Stimulated activated naive CD8-positive, alpha-beta T cell treated with anti-CD3 and anti-CD28 coated beads, Interleukin-15, amount 100 ng/mL, for 72 hours (primary cell): ENCODE measurements around the gene YBEY.

Experiments
- ATAC-seq: fragments of 150-1000 bp; cut with Tn5 transposase; 2 replicates; pipeline ENCODE4 v1.10.0; 2021; ENCODE audit warnings: mild to moderate bottlenecking, moderate library complexity
- DNase-seq, 2 donors: peaks; one replicate each; pipeline ENCODE4 v3.0.0; 2021 to 2022
- H3K27ac Mint-ChIP-seq, 2 donors: one replicate each; pipeline ENCODE4 v1.8.0; 2022; ENCODE audit warnings: mild to moderate bottlenecking in 2 of 2, mixed read lengths in 2 of 2, moderate library complexity in 2 of 2
- H3K27me3 Mint-ChIP-seq: one replicate; pipeline ENCODE4 v1.8.0; 2022; ENCODE audit warnings: mixed read lengths
- H3K4me1 Mint-ChIP-seq: one replicate; pipeline ENCODE4 v1.8.0; 2022; ENCODE audit warnings: mild to moderate bottlenecking, mixed read lengths
- H3K4me3 Mint-ChIP-seq, 2 donors: one replicate each; pipeline ENCODE4 v1.8.0; 2022; ENCODE audit warnings: mild to moderate bottlenecking in 2 of 2, mixed read lengths in 2 of 2, moderate library complexity in 1 of 2
- H3K9me3 Mint-ChIP-seq, 2 donors: one replicate each; pipeline ENCODE4 v1.8.0; 2022; ENCODE audit warnings: mixed read lengths in 2 of 2

The YBEY gene

DNA sequence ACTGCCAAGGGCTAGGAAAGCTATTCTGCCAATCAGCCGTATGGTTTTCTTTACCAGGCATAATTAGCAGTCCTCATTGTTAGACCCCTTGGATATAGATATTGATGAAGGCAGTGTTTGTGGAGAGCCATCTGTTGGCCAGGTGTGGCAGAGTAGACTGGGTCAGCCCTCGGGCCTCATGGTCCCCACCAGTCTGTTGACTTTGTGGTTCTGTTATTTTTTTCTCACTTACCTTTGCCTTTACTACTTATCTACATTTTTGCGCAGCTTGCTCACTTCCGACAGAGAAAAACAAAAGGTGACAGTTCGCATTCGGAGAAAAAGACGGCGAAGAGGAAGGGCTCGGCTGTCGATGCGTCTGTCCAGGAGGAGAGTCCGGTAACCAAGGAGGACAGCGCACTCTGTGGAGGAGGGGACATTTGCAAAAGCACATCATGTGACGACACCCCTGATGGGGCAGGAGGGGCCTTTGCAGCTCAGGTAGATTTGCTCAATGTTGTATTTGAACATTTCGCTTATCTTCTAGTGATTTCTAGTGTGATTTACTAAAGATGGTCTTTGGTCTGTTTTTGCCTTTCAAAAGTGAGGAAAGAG lies 40.1 kb downstream of the YBEY start:
- DNase-seq: no peak
- H3K9me3 Mint-ChIP-seq: no peaks in the 10 kb centered on the region
- H3K4me3 Mint-ChIP-seq: no peak overlapping the region
- H3K4me1 Mint-ChIP-seq: peaks cover 42% of the 10 kb centered on the region
- no peak for ATAC-seq
- H3K27ac Mint-ChIP-seq: no peak overlapping the region
- H3K27me3 Mint-ChIP-seq: no peaks in the 10 kb centered on the region

DNA sequence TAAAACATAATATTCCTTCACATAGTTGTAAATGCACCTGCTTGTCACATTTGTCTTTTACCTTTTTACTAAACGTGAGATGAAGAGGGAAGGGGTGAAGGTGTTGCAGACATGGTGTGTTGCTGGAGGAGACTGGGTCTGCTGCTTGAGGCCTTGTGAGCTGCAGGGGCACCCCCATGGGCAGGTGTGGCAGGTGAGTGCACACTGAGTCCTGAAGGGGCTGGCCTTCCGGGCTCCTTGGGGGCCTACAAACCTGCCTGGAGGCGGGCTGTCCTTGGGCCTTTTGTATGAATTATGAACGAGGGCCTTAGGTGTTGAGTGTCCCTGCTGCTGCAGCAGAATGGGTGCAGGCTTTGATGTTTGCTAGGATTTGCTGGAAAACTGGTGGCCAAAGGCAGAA lies 41.6 kb downstream of the YBEY start:
- Mint-ChIP-seq H3K9me3 (no peaks in the 10 kb centered on the region), H3K4me1 (peaks cover 27% of the 10 kb centered on the region), H3K4me3 (no peak overlapping the region), H3K27me3 (no peaks in the 10 kb centered on the region), H3K27ac (no peak overlapping the region)
- DNase-seq: no peak
- no peak for ATAC-seq

DNA sequence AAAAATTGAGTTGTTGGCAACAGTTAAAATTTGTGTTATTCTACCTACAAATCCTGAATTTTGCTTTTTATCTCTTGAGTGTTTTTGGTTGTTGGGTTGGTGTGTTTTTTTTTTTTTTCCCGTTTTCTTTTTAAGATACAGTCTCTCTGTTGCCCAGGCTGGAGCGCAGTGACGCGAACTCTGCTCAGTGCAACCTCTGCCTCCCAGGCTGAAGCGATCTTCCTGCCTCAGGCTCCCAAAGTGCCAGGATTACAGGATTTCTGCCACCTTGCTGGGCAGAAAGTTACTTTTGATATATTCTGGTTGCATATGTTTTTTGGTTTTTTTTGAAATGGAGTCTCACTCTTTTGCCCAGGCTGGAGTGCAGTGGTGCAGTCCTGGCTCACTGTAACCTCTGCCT lies 42.0 kb downstream of the YBEY start:
- peaks cover 22% of the 10 kb centered on the region for H3K4me1 Mint-ChIP-seq
- ATAC-seq: no peak
- peak overlapping the region in 1 of 2 donors; percentile 77 for H3K27ac Mint-ChIP-seq

DNA sequence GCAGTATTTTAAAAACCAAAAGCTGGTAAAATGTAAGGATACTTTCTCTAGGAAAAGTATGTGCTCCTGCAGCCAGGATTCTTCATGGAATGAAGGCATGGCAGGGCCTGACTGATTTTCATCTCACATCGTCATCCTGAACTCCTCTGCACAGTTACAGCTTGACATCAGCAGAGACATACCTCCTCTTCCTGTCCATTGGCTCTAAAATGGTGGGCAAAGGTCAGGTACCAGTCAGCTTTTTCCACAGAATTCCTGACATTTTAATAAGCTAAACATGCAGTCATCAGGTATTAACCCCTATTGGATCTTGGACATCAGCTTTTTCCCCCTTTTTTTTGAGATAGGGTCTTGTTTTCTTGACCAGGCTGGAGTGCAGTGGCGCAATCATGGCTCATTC lies 43.7 kb downstream of the YBEY start:
- no peak for ATAC-seq
- DNase-seq: no peak
- no peak overlapping the region for H3K4me3 Mint-ChIP-seq
- H3K4me1 Mint-ChIP-seq: peaks cover 22% of the 10 kb centered on the region
- H3K27ac Mint-ChIP-seq: no peak overlapping the region
- H3K9me3 Mint-ChIP-seq: no peaks in the 10 kb centered on the region
- no peaks in the 10 kb centered on the region for H3K27me3 Mint-ChIP-seq

More for the DNA sequence above, 42.0 kb downstream of the YBEY start:
- no peak for DNase-seq
- H3K9me3 Mint-ChIP-seq: no peaks in the 10 kb centered on the region
- no peak overlapping the region for H3K4me3 Mint-ChIP-seq
- H3K27me3 Mint-ChIP-seq: no peaks in the 10 kb centered on the region

DNA sequence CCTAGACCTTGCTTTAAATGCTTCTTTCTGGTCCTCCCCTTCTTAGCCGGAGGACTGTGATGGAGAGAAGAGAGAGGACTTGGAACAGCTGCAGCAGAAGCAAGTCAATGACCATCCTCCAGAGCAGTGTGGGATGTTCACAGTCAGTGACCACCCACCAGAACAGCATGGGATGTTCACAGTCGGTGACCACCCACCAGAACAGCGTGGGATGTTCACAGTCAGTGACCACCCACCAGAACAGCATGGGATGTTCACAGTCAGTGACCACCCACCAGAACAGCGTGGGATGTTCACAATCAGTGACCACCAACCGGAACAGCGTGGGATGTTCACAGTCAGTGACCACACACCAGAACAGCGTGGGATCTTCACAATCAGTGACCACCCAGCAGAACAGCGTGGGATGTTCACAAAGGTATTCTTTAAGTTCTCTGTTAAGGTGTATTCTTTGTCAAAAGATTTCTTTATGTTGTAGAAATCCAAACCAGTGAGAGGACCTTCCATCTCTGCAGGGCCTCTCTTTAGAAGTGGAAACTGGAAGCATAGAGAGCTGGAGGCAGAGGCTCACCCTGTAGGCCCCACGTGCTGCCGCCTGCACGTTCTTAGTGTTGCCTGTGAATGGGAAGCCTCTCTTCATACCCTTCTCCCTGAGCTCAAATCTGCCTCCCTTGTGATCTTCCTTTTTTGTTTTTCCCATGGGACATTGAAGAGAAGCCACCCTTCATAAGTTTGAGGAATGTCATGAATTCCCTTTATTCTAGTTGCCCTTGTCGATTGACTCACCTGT lies 48.4 kb downstream of the YBEY start:
- ATAC-seq: no peak
- Mint-ChIP-seq H3K9me3 (no peaks in the 10 kb centered on the region), H3K27me3 (no peaks in the 10 kb centered on the region), H3K4me1 (no peaks in the 10 kb centered on the region), H3K27ac (no peak overlapping the region), H3K4me3 (no peak overlapping the region)
- DNase-seq: no peak

DNA sequence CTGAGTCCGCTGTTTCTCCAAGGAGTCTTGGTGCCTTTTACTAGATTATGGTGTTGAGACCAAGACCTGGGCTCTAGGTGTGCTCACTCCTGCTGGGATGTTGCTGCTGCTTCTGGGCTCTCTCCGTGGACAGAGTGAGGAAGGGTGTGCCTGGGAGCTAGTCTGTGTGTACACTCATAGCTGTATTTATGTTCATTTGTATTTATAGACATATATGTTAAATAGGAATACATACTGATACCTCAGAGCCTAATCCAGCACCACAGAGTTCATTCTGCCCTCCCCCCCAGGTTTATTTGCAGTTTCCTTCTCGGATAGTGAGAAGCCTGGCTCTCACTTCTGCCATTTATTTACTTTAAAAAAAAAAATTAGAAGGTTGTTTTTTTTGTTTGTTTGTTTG lies 50.5 kb downstream of the YBEY start:
- no peaks in the 10 kb centered on the region for H3K27me3 Mint-ChIP-seq
- no peaks in the 10 kb centered on the region for H3K4me1 Mint-ChIP-seq
- ATAC-seq (no peak), DNase-seq (no peak)
- H3K9me3 Mint-ChIP-seq: no peaks in the 10 kb centered on the region
- no peak overlapping the region for H3K27ac Mint-ChIP-seq
- H3K4me3 Mint-ChIP-seq: no peak overlapping the region

DNA sequence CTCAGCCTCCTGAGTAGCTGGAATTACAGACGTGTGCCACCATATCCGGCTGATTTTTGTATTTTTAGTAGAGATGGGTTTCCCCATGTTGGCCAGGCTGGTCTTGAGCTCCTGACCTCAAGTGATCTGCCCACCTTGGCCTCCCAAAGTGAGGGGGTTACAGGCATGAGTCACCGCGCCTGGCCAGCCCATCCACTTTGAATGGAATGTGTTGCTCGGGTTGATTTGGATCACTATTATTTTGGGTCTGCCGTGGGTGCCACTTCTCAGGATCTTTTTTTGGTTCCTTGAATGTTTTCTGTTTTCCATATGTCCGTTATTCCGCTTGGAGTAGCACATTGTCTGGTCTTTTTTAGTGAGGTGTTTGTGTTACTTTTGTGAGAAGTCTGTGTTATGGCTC lies 54.9 kb downstream of the YBEY start:
- Mint-ChIP-seq H3K4me1 (peaks cover 15% of the 10 kb centered on the region), H3K27me3 (no peaks in the 10 kb centered on the region), H3K27ac (peak overlapping the region in 1 of 2 donors; percentile 59), H3K9me3 (no peaks in the 10 kb centered on the region), H3K4me3 (no peak overlapping the region)
- DNase-seq: no peak
- ATAC-seq: no peak

DNA sequence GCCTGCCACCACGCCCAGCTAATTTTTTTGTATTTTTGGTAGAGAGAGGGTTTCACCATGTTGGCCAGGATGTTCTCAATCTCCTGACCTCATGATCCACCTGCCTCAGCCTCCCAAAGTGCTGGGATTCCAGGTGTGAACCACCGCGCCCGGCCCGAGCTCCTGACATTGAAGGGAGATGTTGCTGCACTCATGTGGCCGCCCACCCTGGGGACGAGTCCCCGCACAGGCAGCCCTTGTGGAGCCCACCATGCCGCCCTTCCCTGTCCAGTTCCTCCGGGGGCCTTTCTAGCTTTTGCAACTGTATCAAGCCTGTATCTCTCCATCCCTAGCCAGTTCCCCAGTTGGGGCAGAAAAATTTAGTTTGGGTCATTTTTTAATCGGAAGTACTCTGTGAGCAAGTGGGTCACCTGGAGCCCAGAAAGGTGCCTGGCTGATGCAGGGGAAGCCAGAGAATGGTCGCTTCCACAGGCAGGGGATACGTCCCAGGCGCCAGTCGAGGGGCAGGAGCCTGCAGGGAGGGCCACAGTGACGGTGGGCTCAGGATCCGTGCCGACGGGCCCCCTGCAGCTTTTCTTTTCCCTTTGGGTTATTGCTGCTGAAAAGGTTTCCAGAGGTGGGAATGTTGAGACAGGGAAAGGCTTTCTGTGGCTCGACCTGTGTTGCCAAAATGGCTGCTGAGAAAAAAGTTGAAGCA lies 58.2 kb downstream of the YBEY start:
- no peaks in the 10 kb centered on the region for H3K27me3 Mint-ChIP-seq
- DNase-seq (no peak), ATAC-seq (no peak)
- H3K4me3 Mint-ChIP-seq: no peak overlapping the region
- peak overlapping the region in 1 of 2 donors; percentile 12 for H3K27ac Mint-ChIP-seq
- no peaks in the 10 kb centered on the region for H3K9me3 Mint-ChIP-seq
- H3K4me1 Mint-ChIP-seq: peaks cover 15% of the 10 kb centered on the region

DNA sequence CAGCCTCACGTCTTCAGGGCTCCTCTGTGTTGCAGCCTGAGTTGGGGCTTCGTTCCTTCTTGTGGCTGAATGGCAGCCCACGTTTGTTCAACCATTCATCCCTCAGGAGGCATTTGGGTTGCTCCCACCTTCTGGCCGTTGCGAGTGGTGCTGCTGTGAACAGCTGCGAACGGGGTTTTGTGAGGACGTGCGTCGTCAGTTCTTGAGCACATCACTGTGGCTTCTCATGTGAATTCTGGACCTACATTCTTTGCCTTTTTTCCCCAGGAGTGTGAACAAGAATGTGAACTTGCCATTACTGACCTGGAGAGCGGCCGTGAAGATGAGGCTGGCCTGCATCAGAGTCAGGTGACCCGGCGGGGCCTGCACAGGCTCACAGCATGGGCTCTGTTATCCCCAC lies 59.7 kb downstream of the YBEY start:
- DNase-seq (no peak), ATAC-seq (no peak)
- Mint-ChIP-seq H3K27ac (no peak overlapping the region), H3K9me3 (no peaks in the 10 kb centered on the region), H3K27me3 (no peaks in the 10 kb centered on the region), H3K4me3 (no peak overlapping the region), H3K4me1 (peaks cover 15% of the 10 kb centered on the region)

DNA sequence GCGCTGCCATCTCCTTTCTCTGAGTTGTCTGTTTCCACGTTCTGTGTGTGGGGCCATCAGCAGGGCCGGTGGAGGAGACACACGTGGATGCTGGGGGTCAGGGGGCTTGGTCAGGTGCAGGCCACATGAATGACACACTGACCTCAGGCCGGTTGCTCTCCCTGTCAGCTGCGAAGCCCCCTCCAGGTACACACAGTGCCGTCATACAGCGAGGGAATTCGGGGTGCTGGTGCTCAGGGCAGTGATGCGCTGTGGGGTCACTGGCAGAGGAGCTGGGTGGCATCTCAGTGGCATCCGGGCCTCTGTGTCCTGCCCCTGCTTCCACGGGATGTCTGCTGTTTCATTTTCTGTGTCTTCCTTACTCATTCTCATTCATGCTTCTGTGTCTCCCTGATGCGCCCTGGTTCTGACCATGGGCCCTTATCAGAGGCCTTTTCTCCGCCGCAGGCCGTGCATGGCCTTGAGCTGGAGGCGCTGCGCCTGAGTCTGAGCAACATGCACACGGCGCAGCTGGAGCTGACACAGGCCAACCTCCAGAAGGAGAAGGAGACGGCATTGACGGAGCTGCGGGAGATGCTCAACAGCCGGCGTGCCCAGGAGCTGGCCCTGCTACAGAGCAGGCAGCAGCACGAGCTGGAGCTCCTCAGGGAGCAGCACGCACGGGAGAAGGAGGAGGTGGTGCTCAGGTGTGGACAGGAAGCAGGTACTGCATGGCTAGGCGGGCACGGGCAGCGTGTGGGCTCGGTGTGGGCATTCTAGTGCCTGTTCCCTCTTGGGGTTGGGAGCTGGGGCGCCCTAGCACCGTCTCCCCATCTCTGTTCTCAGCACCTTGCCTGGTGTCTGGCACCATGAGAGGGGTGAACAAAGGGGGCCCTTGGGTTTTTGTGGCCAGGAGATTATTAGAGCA lies 60.4 kb downstream of the YBEY start:
- Mint-ChIP-seq H3K4me3 (no peak overlapping the region), H3K27ac (no peak overlapping the region), H3K27me3 (no peaks in the 10 kb centered on the region), H3K9me3 (no peaks in the 10 kb centered on the region), H3K4me1 (peaks cover 15% of the 10 kb centered on the region)
- no peak for DNase-seq
- ATAC-seq: no peak

DNA sequence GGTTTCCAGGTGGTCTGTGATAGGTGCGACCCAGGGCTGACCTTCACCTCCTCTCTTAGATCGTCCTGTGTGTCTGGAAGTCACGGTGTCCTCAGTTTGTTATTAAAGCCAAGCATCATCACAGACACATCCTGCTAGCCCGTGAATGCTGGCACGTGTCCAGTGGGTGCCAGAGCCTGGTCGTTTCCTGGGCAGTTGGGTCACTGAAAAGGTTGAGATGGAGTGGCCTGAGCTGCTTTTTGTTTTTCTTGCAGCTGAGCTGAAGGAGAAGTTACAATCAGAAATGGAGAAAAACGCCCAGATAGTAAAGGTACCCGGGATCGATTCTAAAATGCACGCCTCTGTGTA lies 61.0 kb downstream of the YBEY start:
- H3K4me3 Mint-ChIP-seq: no peak overlapping the region
- H3K9me3 Mint-ChIP-seq: no peaks in the 10 kb centered on the region
- ATAC-seq: no peak
- no peak for DNase-seq
- peaks cover 15% of the 10 kb centered on the region for H3K4me1 Mint-ChIP-seq
- no peaks in the 10 kb centered on the region for H3K27me3 Mint-ChIP-seq
- H3K27ac Mint-ChIP-seq: no peak overlapping the region
